Amniotic epithelial cell (primary cell): ENCODE data around the gene TAS1R1.
"Not testable (repeated sequence)": the region's sequence is repeated elsewhere in the genome, so short reads cannot be mapped to it uniquely, and the experiment has no call there.

ENCODE experiments used
- DNase-seq: peaks from one replicate; pipeline ENCODE4 v3.0.0-alpha.2; 2010; ENCODE audit warnings: low read depth

TAS1R1 gene

GRCh38 chr1:6521536-6521935 lies 33.6 kb upstream of the TAS1R1 start:
- peak; percentile 24 for DNase-seq

- DNase-seq: peak; percentile 49
Observed at GRCh38 chr1:6523566-6523965, 31.5 kb upstream of the TAS1R1 start.

- DNase-seq: no peak
Observed at GRCh38 chr1:6526316-6526715, 28.8 kb upstream of the TAS1R1 start.

GRCh38 chr1:6528492-6528891 lies 26.6 kb upstream of the TAS1R1 start:
- no peak for DNase-seq

- DNase-seq: no peak
Observed at GRCh38 chr1:6530504-6531160, 24.5 kb upstream of the TAS1R1 start.

GRCh38 chr1:6531996-6532395 lies 23.1 kb upstream of the TAS1R1 start:
- no peak for DNase-seq

- DNase-seq: no peak
Observed at GRCh38 chr1:6534248-6534822, 20.8 kb upstream of the TAS1R1 start.

GRCh38 chr1:6535214-6535613 lies 19.9 kb upstream of the TAS1R1 start:
- no peak for DNase-seq

GRCh38 chr1:6536291-6536690 lies 18.8 kb upstream of the TAS1R1 start:
- DNase-seq: no peak

- DNase-seq: peak; percentile 32
Observed at GRCh38 chr1:6538956-6539355, 16.2 kb upstream of the TAS1R1 start.

GRCh38 chr1:6544831-6545230 lies 10.3 kb upstream of the TAS1R1 start:
- no peak for DNase-seq

GRCh38 chr1:6545276-6546112 lies 9.6 kb upstream of the TAS1R1 start:
- no peak for DNase-seq

- DNase-seq: no peak
Observed at GRCh38 chr1:6546326-6546725, 8.8 kb upstream of the TAS1R1 start.

- no peak for DNase-seq
Observed at GRCh38 chr1:6547301-6547700, 7.8 kb upstream of the TAS1R1 start.

GRCh38 chr1:6554031-6554906 lies 838 bp upstream of the TAS1R1 start, which contains the start of gene NOL9:
Gene NOL9 (minus strand): TSS chr1:6554513. CDS start chr1:6554502, 11 bp downstream.
- DNase-seq: peak; percentile 80

GRCh38 chr1:6557597-6557996 lies 2.5 kb downstream of the TAS1R1 start:
- DNase-seq: no peak

GRCh38 chr1:6559161-6559560 lies 4.1 kb downstream of the TAS1R1 start:
- not testable (repeated sequence) for DNase-seq

GRCh38 chr1:6560267-6560666 lies 5.2 kb downstream of the TAS1R1 start:
- no peak for DNase-seq

GRCh38 chr1:6569033-6569432 lies 13.9 kb downstream of the TAS1R1 start:
- DNase-seq: no peak

- no peak for DNase-seq
Observed at GRCh38 chr1:6570100-6570499, 15.0 kb downstream of the TAS1R1 start.

GRCh38 chr1:6570987-6571386 lies 15.9 kb downstream of the TAS1R1 start:
- no peak for DNase-seq
